Breast epithelium (tissue), 4 donors: ENCODE measurements around the gene SIL1. TPM values are rescaled to one million over a fixed set of nuclear protein-coding genes. Genes with fewer than 3 reads are reported as not detected.
"Not testable (repeated sequence)": the region's sequence is repeated elsewhere in the genome, so short reads cannot be mapped to it uniquely, and the experiment has no call there.

Experiments used
- DNase-seq, 2 donors: peaks; one replicate each; pipeline ENCODE4 v3.0.0-alpha.2; 2019; ENCODE audit warnings: low spot score in 2 of 2
- H3K27ac ChIP-seq, 2 donors: fragments of 200-600 bp; sonication (generic) in 1 of 2; one replicate each; pipeline ENCODE4 v1.5.1; 2016 to 2019; ENCODE audit warnings: mild to moderate bottlenecking in 1 of 2
- H3K27me3 ChIP-seq, 2 donors: fragments of 200-600 bp; sonication (generic) in 1 of 2; one replicate each; pipeline versions ENCODE4 v1.5.1 to v1.6.0; 2017 to 2019; ENCODE audit warnings: control low read depth in 1 of 2, mild to moderate bottlenecking in 1 of 2
- H3K36me3 ChIP-seq: fragments of 200-600 bp; one replicate; pipeline ENCODE4 v1.5.1; 2019
- H3K4me1 ChIP-seq, 2 donors: fragments of 200-600 bp; sonication (generic); one replicate each; pipeline ENCODE4 v1.5.1; 2016 to 2019; ENCODE audit warnings: control low read depth in 1 of 2
- H3K4me3 ChIP-seq, 3 donors: fragments of 200-600 bp; sonication (generic); 1 replicate in 2 of 3; 2 replicates in 1 of 3; pipeline ENCODE4 v1.5.1; 2016 to 2019; ENCODE audit warnings: mild to moderate bottlenecking in 3 of 3, moderate library complexity in 2 of 3
- H3K9me3 ChIP-seq, 2 donors: fragments of 200-600 bp; sonication (generic) in 1 of 2; one replicate each; pipeline ENCODE4 v1.5.1; 2016 to 2019; ENCODE audit warnings: control low read depth in 1 of 2
- CTCF ChIP-seq, 3 donors: fragments of 450-650 bp; IDR thresholded peaks; one replicate each; pipeline ENCODE4 v1.5.1; 2016 to 2017; ENCODE audit warnings: antibody characterized with exemption in 3 of 3, mild to moderate bottlenecking in 3 of 3, moderate library complexity in 3 of 3
- POLR2A ChIP-seq: fragments of 450-650 bp; IDR thresholded peaks from one replicate; pipeline ENCODE4 v1.6.1; 2016; ENCODE audit warnings: antibody characterized with exemption, mild to moderate bottlenecking, moderate library complexity
- POLR2AphosphoS5 ChIP-seq, 3 donors: sonication (generic); formaldehyde crosslinking; IDR thresholded peaks; one replicate each; pipeline ENCODE4 v1.6.1; 2017; ENCODE audit warnings: antibody characterized with exemption in 3 of 3
- intact Hi-C: fragments of 100-400 bp; cut with DNase I; formaldehyde crosslinking; loops from one replicate; pipeline ENCODE4 v1.15.1; 2023; ENCODE audit warnings: low total_unique reads
- total RNA-seq, 3 donors: library from RNA; depleted of rRNA; stranded (reverse); fragments of >200 nt; gene quantifications; one replicate each; pipeline ENCODE4 v1.1.0, GENCODE V29; 2016

Gene SIL1
- total RNA-seq, 3 donors from 2014 or later: 29.9 to 63.9 (median 48.2) TPM

GRCh38 chr5:139193928-139194327 lies 4.2 kb downstream of the SIL1 start:
- Histone ChIP-seq H3K27ac (no peak overlapping the region), H3K4me1 (no peaks in the 10 kb centered on the region), H3K27me3 (no peaks in the 10 kb centered on the region), H3K36me3 (no peaks in the 10 kb centered on the region), H3K4me3 (no peak overlapping the region), H3K9me3 (no peaks in the 10 kb centered on the region)
- intact Hi-C loops: no loop called here
- DNase-seq: no peak
- TF ChIP-seq CTCF (IDR thresholded peaks at IDR 0.05) (no peak), POLR2AphosphoS5 (IDR thresholded peaks at IDR 0.05) (no peak), POLR2A (no peak)

- intact Hi-C loops, H3K9me3 ChIP-seq, H3K4me1 ChIP-seq, H3K36me3 ChIP-seq, DNase-seq, H3K27ac ChIP-seq, H3K27me3 ChIP-seq, H3K4me3 ChIP-seq: not testable (repeated sequence)
Measured at GRCh38 chr5:139192906-139193305, 5.3 kb downstream of the SIL1 start.

- H3K4me1 ChIP-seq, H3K4me3 ChIP-seq, H3K36me3 ChIP-seq, DNase-seq, H3K27ac ChIP-seq, H3K9me3 ChIP-seq, H3K27me3 ChIP-seq, intact Hi-C loops: not testable (repeated sequence)
Measured at GRCh38 chr5:139191954-139192353, 6.2 kb downstream of the SIL1 start.

- Histone ChIP-seq H3K36me3 (no peaks in the 10 kb centered on the region), H3K27me3 (no peaks in the 10 kb centered on the region), H3K4me3 (no peak overlapping the region), H3K27ac (peak overlapping the region; percentile 52 to 79), H3K9me3 (no peaks in the 10 kb centered on the region), H3K4me1 (no peaks in the 10 kb centered on the region)
- TF ChIP-seq CTCF (IDR thresholded peaks at IDR 0.05): no peak
- peak in 1 of 3 donors; percentile 16 for TF ChIP-seq POLR2AphosphoS5 (IDR thresholded peaks at IDR 0.05)
- intact Hi-C loops: no loop called here
- no peak for DNase-seq
Measured at GRCh38 chr5:139190125-139190524, 8.0 kb downstream of the SIL1 start.

- no peak for DNase-seq
- Histone ChIP-seq H3K27me3 (no peaks in the 10 kb centered on the region), H3K9me3 (no peaks in the 10 kb centered on the region), H3K27ac (peak overlapping the region in 1 of 2 donors; percentile 46), H3K4me1 (no peaks in the 10 kb centered on the region), H3K36me3 (no peaks in the 10 kb centered on the region), H3K4me3 (no peak overlapping the region)
- intact Hi-C loops: no loop called here
- TF ChIP-seq POLR2A (no peak), CTCF (IDR thresholded peaks at IDR 0.05) (no peak), POLR2AphosphoS5 (IDR thresholded peaks at IDR 0.05) (no peak)
Measured at GRCh38 chr5:139188558-139189270, 9.5 kb downstream of the SIL1 start.

GRCh38 chr5:139186752-139187326 lies 11.3 kb downstream of the SIL1 start:
- no peak for TF ChIP-seq POLR2AphosphoS5 (IDR thresholded peaks at IDR 0.05)
- no peak for TF ChIP-seq CTCF (IDR thresholded peaks at IDR 0.05)
- no peak for TF ChIP-seq POLR2A

More at GRCh38 chr5:139186752-139187326, 11.3 kb downstream of the SIL1 start:
- no peaks in the 10 kb centered on the region for H3K27me3 ChIP-seq
- no peak overlapping the region for H3K27ac ChIP-seq
- H3K4me3 ChIP-seq: no peak overlapping the region
- intact Hi-C loops: no loop called here
- H3K36me3 ChIP-seq: no peaks in the 10 kb centered on the region
- DNase-seq: no peak
- H3K9me3 ChIP-seq: no peaks in the 10 kb centered on the region
- peaks cover 0 to 5% of the 10 kb centered on the region in 2 donors for H3K4me1 ChIP-seq
